Cardiac fibroblast (primary cell): ENCODE data around the gene CDHR2.

ENCODE experiments used
- DNase-seq, 2 donors: peaks; one replicate each; pipeline versions ENCODE4 v3.0.0 to v3.0.0-alpha.2; 2010; ENCODE audit warnings: low read depth in 2 of 2
- H3K4me3 ChIP-seq, 2 donors: replicated peaks in 1 of 2; 1 replicate in 1 of 2; 2 replicates in 1 of 2; pipeline ENCODE4 v1.5.1; 2011; ENCODE audit warnings: low read depth in 2 of 2, low read length in 2 of 2, mild to moderate bottlenecking in 2 of 2, moderate library complexity in 1 of 2
- CTCF ChIP-seq: IDR thresholded peaks from one replicate; pipeline ENCODE4 v1.5.1; 2011; ENCODE audit warnings: low read depth, mild to moderate bottlenecking, low read length, inconsistent platforms

CDHR2 gene

GRCh38 chr5:176603091-176603490 lies 53.9 kb downstream of the CDHR2 start:
- no peak for TF ChIP-seq CTCF
- no peak for DNase-seq
- no peak overlapping the region for H3K4me3 ChIP-seq

- no peak for TF ChIP-seq CTCF
- no peak overlapping the region for H3K4me3 ChIP-seq
- no peak for DNase-seq
These were observed 56.9 kb downstream of the CDHR2 start for GRCh38 chr5:176606032-176606431.

GRCh38 chr5:176606875-176607274 lies 57.7 kb downstream of the CDHR2 start:
- no peak overlapping the region for H3K4me3 ChIP-seq
- no peak for TF ChIP-seq CTCF
- DNase-seq = no peak

- no peak overlapping the region for H3K4me3 ChIP-seq
- TF ChIP-seq CTCF = no peak
- DNase-seq = no peak
These were observed 59.1 kb downstream of the CDHR2 start for GRCh38 chr5:176608142-176608705.

GRCh38 chr5:176608937-176609723 lies 60.0 kb downstream of the CDHR2 start:
- TF ChIP-seq CTCF = no peak
- H3K4me3 ChIP-seq = peak overlapping the region; percentile 46 to 68
- no peak for DNase-seq

- no peak for TF ChIP-seq CTCF
- peak; percentile 44 to 56 for DNase-seq
- peak within 1 kb of the TSS; percentile 65 to 68 for H3K4me3 ChIP-seq
These were observed 60.7 kb downstream of the CDHR2 start, which contains the start of gene GPRIN1 for GRCh38 chr5:176609724-176610434. GPRIN1 (minus strand) TSS chr5:176610156; CDS start chr5:176599834, 10,322 bp downstream.
